G401 (cell line): ENCODE results near the gene GPR50. TPM values are rescaled to one million over a fixed set of nuclear protein-coding genes. Genes with fewer than 3 reads are reported as not detected.

Source experiments
- DNase-seq: peaks from one replicate; pipeline ENCODE4 v3.0.0-alpha.2; 2015; ENCODE audit warnings: low spot score
- in situ Hi-C: cut with HindIII; loops from 2 replicates; pipeline ENCODE4 v1.10.0; 2016; ENCODE audit warnings: low sequenced_read_pairs, mixed read lengths
- total RNA-seq: library from RNA; depleted of rRNA; stranded (reverse); fragments of >200 nt; shearing (Covaris generic); gene quantifications from 2 replicates; pipeline ENCODE4 v1.2.3, GENCODE V29; 2014; rRNA removed

The GPR50 gene
- total RNA-seq, result not detected in 2 replicates

- DNase-seq, result no peak
- in situ Hi-C loops, result no loop called here
These were observed at the start of gene GPR50 for GRCh38 chrX:151176231-151176750. Gene GPR50 (plus strand): TSS chrX:151176584. CDS start chrX:151176722, 138 bp downstream.

DNA sequence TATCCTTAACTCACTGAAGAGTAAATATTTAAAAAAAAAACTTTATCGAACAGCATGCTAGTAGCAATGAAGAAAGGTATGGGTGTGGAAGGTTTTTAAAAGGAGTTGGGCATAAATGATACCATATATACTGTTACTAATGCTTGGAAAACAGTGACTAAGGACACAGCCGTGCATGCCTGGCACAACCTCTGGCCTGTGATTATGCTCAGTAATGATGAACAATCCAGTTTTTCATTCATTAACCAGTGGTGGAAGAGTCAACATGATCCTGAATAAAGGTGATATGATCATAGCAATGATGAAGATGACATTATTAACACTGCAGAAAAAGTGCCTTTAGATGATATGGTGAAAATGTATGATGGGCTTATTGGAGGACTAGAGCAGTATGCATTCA lies 43.9 kb upstream of the GPR50 start:
- no peak for DNase-seq
- in situ Hi-C loops, result no loop called here

DNA sequence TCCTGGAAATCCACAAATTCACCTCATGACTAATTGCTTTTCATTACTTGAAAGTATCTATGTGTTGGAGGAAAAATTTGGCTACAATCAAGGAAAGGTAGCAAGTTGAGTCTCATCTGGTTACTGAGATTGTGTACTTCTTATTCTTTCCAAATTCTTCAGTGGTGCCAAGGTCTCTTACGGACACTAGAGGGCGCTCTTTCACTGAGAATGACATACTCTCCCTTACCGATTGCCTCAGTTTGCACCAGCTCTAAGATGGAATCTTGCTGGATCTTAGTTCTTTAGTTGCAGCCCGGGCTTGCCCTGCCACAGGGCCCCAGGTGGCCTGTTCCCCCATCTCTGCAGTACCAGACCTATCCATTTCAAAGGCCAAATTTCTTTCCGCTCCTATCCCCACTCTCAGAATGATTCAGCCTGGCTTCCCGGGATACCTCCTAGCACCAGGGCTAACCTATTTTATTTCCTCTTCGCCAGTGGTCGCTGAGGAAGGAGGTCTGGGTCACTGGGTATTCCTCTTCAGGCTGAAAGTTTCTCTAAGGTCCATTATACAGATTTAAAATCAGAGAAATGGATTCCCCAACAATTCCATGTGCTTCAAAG lies 24.6 kb upstream of the GPR50 start:
- peak; percentile 46 for DNase-seq
- in situ Hi-C loops, result no loop called here

DNA sequence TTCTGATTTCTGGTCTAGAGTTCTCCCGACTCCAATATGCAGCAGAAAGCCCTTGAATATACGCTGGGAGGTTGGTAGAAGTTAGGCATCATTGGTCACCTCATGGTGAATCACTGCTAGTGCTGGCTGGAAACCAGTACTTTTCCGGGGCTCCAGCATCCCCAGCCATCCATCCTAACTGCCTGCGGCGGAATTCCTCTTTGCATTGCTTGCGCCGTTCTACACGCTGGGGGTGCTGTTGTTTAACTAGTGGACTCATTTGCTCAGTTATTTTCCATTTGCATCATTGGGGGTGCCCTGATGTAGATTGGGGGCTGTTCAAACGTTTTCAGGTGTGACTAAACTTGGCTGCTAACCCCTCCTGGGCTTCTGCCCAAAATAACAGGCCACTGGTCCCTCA lies 23.3 kb upstream of the GPR50 start:
- DNase-seq, result no peak
- in situ Hi-C loops, result no loop called here

- DNase-seq, result no peak
- in situ Hi-C loops, result no loop called here
These were observed 22.7 kb upstream of the GPR50 start for GRCh38 chrX:151153667-151154066.

DNA sequence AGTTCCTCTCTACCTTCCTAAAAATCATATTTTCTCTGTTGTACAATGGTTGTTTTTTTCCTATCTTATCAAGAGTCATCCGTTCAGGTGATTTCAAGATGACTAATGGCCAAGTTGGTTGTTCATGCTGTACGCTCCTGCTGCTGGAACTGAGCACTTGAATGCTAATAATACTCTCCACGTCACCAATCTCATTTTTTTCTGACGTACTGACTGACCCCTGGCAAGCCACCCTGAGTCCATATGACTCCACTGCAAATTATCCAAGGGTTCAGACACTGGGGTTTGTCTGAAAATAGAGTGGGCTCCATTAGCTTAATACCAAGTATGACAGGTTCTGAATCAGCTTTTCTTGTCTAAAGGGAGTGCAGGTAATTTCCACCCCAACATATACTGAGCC lies 21.1 kb upstream of the GPR50 start:
- no peak for DNase-seq
- in situ Hi-C loops, result no loop called here

- in situ Hi-C loops, result no loop called here
- no peak for DNase-seq
These were observed 14.7 kb upstream of the GPR50 start for GRCh38 chrX:151161690-151162089.

GRCh38 chrX:151167791-151168345 lies 8.5 kb upstream of the GPR50 start:
- DNase-seq, result no peak
- in situ Hi-C loops, result no loop called here

GRCh38 chrX:151169783-151170182 lies 6.6 kb upstream of the GPR50 start:
- in situ Hi-C loops, result no loop called here
- DNase-seq, result no peak

- DNase-seq, result no peak
- in situ Hi-C loops, result no loop called here
These were observed 1.7 kb upstream of the GPR50 start for GRCh38 chrX:151174581-151175282.

DNA sequence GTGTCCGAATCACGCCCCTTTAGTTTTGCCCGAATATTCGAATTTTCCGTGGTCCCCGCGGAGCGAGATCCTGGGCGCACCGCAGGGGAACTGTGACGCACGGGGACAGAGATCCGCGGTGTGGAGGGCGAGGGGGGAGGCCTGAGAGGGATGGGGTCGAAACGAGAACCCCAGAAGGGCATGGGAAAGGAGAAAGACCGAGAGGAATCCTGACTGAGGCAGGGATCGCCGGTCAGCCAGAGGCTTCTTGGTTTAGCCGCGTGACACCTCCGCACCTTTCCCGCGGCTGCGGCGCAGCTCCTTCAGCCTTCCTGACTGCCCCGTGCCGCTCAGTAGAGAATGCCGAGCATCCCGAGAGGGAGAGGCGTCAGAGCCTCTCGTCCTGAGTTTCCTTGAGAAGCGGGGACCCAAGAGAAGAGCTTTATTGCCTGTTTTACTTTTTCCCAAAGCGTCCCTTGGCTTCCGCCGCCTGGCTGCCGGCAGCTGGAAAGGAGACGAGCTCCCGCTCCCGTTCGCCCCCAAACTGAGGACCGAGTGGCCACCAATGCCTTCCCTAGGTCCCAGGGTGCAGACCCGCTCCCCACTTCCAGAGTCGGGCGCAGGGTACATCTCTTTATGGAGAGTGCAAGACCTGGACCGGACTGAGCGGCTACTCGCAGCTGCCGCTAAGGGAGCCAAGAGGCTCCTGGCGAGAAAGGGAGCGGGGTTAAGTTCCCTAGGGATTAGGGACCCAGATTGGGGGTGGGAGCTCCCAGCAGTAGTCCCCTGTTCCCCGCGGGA lies 911 bp upstream of the GPR50 start:
- in situ Hi-C loops, result no loop called here
- DNase-seq, result no peak

DNA sequence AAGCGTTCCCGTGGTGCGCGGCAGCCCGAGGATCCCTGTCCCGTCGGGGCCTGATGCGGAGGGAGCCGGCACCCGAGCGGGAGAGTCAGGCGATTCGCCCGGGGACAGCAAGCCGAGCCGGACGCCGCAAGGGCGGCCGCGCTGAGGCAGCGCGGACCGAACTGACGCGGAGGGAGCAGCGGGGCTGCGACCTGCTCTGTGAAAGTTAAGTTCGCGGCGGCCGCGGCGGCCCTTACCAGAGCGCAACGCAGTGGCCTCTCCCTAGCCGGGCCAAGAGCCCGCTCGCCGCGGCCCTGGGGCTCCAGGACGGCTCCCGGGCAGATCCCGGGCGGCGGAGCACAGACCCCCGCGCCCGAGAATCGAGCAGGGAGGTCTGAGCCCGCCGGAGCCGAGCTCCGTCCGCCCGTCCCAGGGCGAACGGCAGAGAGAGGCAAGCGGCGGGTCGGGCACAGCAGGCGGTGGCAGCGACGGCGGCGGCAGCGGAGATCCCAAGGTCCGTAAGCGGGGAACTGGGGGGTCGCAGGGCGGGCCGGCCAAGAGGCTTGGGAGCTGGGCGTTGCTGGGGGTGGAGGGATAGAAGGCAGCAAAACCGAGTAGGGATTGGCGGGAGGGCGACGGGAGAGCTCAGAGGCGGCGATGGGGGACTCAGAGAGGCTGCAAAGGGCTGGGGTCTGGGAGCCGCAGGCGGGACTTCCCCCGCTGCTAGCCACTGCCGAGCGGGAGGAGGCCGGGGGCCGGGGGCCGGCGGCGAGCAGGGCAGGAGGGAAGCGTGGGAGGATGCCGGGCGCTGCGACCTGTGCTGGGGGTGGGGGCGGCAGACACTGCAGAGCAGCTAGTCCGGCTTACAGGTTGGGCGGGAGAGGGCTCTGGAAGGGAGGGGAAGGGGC lies 1.0 kb downstream of the GPR50 start:
- in situ Hi-C loops, result no loop called here
- no peak for DNase-seq

- in situ Hi-C loops, result no loop called here
- no peak for DNase-seq
These were observed 2.4 kb downstream of the GPR50 start for GRCh38 chrX:151178746-151179145.

GRCh38 chrX:151180400-151180799 lies 4.0 kb downstream of the GPR50 start:
- no peak for DNase-seq
- in situ Hi-C loops, result no loop called here

DNA sequence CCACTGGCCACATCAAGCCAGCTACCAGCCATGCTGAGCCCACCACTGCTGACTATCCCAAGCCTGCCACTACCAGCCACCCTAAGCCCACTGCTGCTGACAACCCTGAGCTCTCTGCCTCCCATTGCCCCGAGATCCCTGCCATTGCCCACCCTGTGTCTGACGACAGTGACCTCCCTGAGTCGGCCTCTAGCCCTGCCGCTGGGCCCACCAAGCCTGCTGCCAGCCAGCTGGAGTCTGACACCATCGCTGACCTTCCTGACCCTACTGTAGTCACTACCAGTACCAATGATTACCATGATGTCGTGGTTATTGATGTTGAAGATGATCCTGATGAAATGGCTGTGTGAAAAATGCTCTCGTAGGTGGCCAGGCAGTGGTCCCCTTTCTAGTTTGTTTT lies 4.7 kb downstream of the GPR50 start:
- DNase-seq, result no peak
- in situ Hi-C loops, result no loop called here

DNA sequence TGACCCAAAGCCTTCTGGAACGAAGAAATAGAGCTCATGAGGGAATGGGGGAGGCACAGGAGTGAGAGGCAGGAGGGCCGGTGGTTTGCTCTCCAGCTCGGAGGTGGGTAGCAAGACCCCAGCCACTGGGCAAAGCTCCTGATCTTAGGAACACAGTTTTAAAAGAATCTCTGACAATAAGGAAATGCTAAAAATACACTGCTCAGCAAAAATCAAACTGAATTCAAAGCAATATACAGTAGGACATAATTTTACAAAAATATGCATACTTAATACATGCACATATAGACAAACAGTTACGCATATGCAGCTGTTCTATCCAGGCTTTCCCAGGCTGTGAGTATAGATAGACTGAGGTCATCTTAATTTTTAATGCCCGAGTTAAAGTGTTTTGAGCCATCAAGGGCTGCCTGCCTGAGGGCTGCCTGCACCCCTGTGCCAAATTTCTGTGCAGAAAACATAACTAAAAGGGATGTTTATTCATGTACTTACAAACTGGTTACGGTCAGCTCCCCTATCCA lies 6.9 kb downstream of the GPR50 start:
- no peak for DNase-seq

DNA sequence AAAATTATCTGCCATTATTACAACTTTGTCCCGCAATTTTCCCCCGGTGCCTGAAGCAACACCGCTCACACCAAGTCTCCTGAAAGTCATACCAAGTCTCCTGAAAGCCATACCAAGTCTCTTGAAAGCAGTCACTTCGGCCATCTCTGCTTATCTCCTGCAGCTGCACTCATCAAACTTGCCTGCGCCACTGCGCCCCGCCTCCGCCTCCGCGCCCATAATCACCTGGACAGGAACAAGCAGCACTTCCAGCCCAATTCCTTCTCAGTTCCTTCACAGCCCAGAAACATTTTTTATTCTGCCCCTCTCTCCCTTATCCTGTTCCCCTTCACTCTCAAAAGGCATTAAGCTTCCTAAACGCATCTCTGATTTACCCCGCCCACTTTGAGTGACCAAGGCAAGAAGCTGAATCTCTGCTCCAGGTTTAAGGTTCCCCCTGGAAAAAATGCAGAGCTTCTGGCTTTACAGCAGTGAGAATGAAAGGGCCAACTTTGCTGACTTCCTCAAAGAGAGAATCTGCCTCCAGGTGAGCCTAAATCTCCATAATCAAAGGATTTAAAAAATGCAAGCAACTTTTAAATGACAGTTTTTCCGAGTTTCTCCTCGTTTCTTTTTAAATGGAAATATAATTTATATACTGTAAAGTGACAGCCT lies 7.7 kb downstream of the GPR50 start:
- in situ Hi-C loops, result no loop called here
- DNase-seq, result no peak

More for the DNA sequence above, 6.9 kb downstream of the GPR50 start:
- in situ Hi-C loops, result no loop called here

GRCh38 chrX:151184705-151185104 lies 8.3 kb downstream of the GPR50 start:
- in situ Hi-C loops, result no loop called here
- DNase-seq, result no peak
